GF-D8 (cell line): ENCODE results near the gene TCF7L2.

ENCODE experiments used
- DNase-seq: peaks from one replicate; lab custom pipeline; 2025; lab: John Stamatoyannopoulos, UW

Gene TCF7L2

GRCh38 chr10:113045147-113046055 lies 95.4 kb downstream of the TCF7L2 start:
- no peak for DNase-seq

DNA sequence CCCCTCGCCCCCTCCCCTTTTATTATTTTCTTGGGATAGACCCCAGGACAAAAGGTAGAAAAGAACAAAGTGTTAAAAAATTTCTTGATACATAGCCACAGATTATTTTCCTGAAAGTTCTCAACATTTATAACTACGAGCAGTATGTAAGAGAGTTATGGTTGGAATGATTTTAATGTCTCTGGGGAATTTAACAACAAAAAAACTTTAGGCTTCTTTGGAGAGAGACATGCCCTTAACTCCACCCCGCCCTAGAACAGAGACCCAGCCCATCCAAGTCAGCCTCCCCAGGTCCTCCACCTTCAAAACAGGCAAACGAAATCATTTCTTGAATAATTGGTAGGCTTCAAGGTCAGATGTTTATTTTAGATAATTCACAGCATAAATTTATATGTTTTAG lies 97.1 kb downstream of the TCF7L2 start:
- DNase-seq = no peak

- DNase-seq = no peak
Observed at GRCh38 chr10:113047605-113047962, 97.5 kb downstream of the TCF7L2 start.

DNA sequence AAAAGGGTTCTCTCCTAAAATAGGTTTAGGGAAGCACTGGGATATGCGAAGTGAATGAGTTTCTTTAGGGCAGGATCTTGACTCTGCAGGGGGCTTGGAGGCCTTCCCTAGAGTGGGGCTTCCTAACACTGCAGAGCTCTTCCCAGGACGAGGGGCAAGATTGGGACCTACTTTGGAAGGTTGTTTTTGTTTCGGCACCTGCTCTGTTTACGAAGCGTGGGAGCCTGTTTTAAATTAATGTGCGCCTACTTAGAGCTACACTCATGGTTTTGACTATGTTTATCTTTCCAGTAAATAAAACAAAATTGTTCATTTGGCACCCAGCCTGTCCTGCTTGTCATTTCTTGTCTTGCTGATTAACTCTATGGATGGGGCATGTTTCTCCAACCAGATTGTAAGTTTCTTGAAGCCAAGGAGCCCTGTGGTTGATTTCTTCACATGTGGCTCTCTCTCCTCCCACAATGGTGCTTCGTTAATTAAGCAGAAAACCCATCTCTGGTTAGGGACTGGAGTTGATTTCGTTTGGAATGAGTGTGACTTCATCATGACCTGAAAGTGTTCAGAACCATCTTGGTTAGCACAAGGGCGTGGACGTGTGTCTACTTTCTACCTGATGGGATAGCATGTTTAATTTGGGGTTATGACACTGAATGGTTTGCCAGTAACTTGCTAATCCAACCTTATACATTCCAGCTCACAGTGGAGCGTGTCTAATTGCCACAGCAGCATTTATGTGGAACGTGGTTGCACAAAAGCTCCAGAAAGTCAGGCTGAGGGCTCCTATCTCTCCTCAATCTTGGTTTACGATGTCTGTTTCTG lies 98.1 kb downstream of the TCF7L2 start:
- no peak for DNase-seq

DNA sequence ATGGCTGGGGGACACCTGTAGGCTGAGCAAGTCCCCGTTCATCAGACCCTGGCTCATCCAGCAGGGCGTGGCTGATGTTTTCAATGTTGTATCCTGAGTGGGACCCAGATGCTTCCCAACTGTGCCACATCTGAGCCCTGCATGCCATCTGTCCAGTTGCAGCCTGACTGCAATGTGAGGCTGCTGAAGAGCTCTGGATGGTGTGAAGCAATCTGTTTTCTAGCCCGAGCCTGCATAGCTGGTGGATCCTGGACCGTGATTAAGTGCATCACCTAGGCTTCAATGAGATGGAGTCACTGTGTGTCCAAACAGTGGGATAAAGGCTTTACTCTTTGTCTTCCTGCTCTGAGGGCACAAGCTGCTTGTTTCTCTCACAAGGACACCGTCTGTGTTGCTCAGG lies 99.8 kb downstream of the TCF7L2 start:
- no peak for DNase-seq

DNA sequence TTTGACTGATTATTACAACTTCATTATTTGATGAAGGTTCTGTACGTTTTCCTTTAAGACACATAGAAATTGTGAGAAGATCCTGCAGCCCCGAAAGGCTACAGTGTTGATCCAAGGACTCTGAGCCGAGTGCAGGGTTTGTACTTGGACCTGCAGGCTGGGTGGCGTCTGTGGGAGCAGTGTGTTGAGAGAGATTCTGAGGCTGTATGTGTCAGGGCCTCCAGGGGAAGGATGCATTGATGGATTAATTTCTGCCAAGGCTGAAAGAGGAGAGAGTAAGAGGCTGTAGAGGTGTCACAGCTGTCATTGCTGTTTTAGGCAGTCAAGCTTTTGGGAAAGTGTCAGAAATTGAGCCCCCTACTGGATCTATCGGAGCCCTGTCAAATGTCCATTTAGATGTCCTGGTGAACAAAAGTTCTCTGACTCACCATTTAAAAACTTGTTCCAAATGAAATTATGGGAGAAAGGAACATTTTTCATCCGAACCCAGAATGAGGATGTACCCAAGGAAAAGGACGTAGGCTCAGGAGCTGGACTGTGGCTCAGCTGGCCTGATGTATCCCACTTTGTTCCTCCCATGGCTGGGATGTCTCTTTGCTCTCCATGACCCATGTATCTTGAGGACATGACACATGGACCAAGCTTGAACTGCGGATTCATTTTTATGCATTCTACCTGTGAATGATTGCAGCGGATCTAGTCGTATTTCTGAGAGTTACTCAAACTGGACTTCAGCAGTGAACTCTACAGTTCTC lies 102.2 kb downstream of the TCF7L2 start:
- no peak for DNase-seq

DNA sequence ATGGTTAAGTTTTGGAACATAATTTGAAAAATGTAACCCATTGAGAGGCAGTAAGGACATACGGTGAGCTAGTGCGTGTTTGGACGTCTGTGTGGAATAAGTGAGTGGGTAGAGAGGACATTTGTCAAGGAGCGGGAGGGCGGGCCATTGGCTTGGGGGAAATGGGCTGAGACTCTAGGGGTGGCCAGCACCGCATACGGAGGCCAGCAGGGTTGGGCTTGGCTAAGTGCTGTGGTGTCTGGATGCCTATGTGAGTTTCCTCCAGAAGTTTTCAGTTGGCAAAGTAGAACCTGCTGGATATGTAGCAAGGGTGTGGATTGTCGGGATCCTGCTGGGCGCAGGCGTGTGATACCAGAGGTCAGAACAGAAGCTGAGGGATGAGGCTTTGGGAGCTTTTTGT lies 103.0 kb downstream of the TCF7L2 start:
- DNase-seq = no peak

GRCh38 chr10:113053881-113054280 lies 103.8 kb downstream of the TCF7L2 start:
- no peak for DNase-seq

GRCh38 chr10:113055458-113055857 lies 105.4 kb downstream of the TCF7L2 start:
- no peak for DNase-seq

GRCh38 chr10:113056030-113056429 lies 106.0 kb downstream of the TCF7L2 start:
- DNase-seq = no peak

- DNase-seq = no peak
Observed at GRCh38 chr10:113056441-113057021, 106.5 kb downstream of the TCF7L2 start.

- DNase-seq = no peak
Observed at GRCh38 chr10:113057948-113058522, 108.0 kb downstream of the TCF7L2 start.

- no peak for DNase-seq
Observed at GRCh38 chr10:113058523-113059370, 108.7 kb downstream of the TCF7L2 start.

- no peak for DNase-seq
Observed at GRCh38 chr10:113059371-113059780, 109.3 kb downstream of the TCF7L2 start.

DNA sequence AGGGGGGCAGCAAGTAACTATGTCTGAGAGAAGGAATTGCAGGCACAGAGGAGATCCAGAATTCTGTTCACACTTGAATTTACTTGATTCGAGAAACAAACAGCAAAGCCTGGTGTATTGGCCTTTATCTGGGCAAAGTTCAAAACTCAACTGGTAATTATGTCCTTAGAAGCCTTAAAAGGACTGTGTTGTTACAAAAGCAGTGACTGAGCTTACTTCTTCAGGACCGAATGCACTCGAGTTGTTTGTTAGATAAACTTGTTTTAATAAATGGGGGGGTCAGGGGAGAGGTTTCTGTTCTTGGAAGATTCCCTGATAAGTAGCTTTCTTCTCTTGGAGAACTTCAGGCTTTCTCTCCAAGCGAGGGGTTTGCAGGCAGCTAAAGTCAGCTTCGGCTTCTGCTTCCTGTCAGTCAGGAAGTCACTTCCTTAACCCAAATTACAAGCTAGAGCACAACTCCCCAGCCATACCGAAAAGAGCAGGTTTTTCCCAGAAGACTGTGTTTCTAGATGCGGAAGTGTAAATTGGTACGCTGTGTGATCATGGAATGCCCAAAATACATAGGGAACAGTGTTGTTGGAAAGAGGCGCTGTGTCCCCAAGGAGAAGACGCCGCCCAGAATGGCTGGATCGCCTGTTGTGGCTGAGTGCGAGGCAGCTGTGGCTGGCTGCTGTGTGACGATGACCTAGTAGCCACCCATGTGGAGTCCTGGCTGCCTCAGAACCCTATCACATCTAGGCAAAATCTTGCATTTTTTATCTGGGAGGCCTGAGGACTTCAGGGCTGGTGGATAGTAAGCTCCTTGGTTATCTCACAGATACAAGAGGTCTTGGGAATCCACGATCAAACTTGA lies 110.4 kb downstream of the TCF7L2 start:
- DNase-seq = no peak

GRCh38 chr10:113061054-113061430 lies 111.0 kb downstream of the TCF7L2 start:
- DNase-seq = no peak

DNA sequence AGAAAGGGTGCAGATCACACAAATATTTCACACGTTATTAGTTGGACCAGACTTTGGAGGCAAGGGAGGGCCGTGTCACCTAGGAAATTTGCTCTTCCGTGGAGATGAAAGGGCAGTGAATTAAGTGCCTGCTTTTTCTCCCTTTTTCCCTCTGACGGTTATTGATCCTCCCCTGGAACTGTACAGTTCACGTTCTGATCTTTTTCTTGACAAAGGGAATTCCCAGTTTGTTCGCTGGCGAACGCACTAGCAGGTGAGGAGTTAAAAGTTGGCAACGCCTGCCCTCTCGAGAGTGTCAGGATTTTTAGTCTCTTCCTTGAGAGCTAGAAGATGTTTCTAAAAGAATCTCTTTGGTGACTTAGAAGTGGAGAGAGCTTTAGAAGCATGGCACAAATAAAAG lies 111.5 kb downstream of the TCF7L2 start:
- DNase-seq = no peak

- DNase-seq = no peak
Observed at GRCh38 chr10:113063043-113063967, 113.3 kb downstream of the TCF7L2 start.

GRCh38 chr10:113064039-113064438 lies 114.0 kb downstream of the TCF7L2 start:
- DNase-seq = no peak
